Stimulated activated CD4-positive, alpha-beta T cell treated with anti-CD3 and anti-CD28 coated beads, Interleukin-4, amount 100 ng/mL, for 4 hours (primary cell): ENCODE data around the gene EGFL7.

Experiments
- DNase-seq, 2 experiments: peaks; one replicate each; pipeline ENCODE4 v3.0.0-alpha.2; 2020

EGFL7 gene

GRCh38 chr9:136688274-136689107 lies 25.8 kb downstream of the EGFL7 start:
- no peak for DNase-seq

- DNase-seq, result no peak
Measured at GRCh38 chr9:136689108-136689460, 26.4 kb downstream of the EGFL7 start.

GRCh38 chr9:136690104-136690805 lies 27.5 kb downstream of the EGFL7 start:
- DNase-seq, result no peak

GRCh38 chr9:136690806-136691261 lies 28.1 kb downstream of the EGFL7 start:
- DNase-seq, result no peak

- no peak for DNase-seq
Measured at GRCh38 chr9:136691316-136692184, 28.8 kb downstream of the EGFL7 start.

GRCh38 chr9:136692185-136693134 lies 29.7 kb downstream of the EGFL7 start:
- DNase-seq, result no peak

GRCh38 chr9:136693135-136693489 lies 30.4 kb downstream of the EGFL7 start:
- DNase-seq, result no peak

GRCh38 chr9:136693490-136694162 lies 30.9 kb downstream of the EGFL7 start:
- DNase-seq, result no peak

- no peak for DNase-seq
Measured at GRCh38 chr9:136694163-136694871, 31.6 kb downstream of the EGFL7 start.

- DNase-seq, result no peak
Measured at GRCh38 chr9:136694872-136695247, 32.1 kb downstream of the EGFL7 start.

- DNase-seq, result no peak
Measured at GRCh38 chr9:136695435-136695895, 32.7 kb downstream of the EGFL7 start.

- no peak for DNase-seq
Measured at GRCh38 chr9:136695955-136696354, 33.2 kb downstream of the EGFL7 start.

GRCh38 chr9:136696502-136696901 lies 33.8 kb downstream of the EGFL7 start:
- DNase-seq, result no peak

- no peak for DNase-seq
Measured at GRCh38 chr9:136697146-136697820, 34.6 kb downstream of the EGFL7 start.

GRCh38 chr9:136697821-136698526 lies 35.3 kb downstream of the EGFL7 start:
- no peak for DNase-seq

GRCh38 chr9:136698635-136699246 lies 36.0 kb downstream of the EGFL7 start:
- no peak for DNase-seq

GRCh38 chr9:136700304-136700703 lies 37.6 kb downstream of the EGFL7 start:
- DNase-seq, result no peak

- DNase-seq, result peak; percentile 52 to 56
Measured at GRCh38 chr9:136700959-136701667, 38.4 kb downstream of the EGFL7 start.
